Measurements from ENCODE around the gene TXLNG. TPM values are rescaled to one million over a fixed set of nuclear protein-coding genes. Genes with fewer than 3 reads are reported as not detected.

TXLNG gene
- total and polyA plus RNA-seq, 2 of the 13 experiments (the other 11 are each of a cell fraction or from before 2014, with no cell fraction given), result 13.1 to 15.5 TPM

DNA sequence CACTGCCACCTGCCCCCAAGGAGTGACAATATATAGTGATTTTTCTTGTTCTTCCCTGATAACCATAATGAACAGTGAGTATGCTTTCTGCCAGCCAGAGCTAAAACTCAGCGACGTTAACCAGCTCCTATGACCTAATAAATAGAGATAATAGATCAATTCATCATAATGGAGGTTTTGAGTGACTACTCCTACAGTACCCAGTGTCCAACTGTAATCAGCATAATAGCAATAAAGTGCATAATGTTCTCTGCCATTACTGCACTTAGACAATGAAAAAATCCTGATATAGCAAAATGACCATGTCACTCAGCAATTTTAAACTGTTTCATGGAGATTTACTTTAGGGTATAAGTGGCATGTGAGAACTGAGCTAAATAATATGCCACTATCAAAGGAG lies 20.7 kb upstream of the TXLNG start:
- WGBS (ENCODE audit: low lambda C conversion rate), result 86% methylated on average over 2 of the region's 2 CpGs
- no peak for TF ChIP-seq ZFP36L2 (CRISPR knock-in tag; IDR thresholded peaks at IDR 0.05)
- no peak for TF ChIP-seq FIP1L1 (IDR thresholded peaks at IDR 0.05; ENCODE audit: borderline replicate concordance, insufficient read depth, low read depth, low read length)
- TF ChIP-seq RAD51 (IDR thresholded peaks at IDR 0.05; ENCODE audit: borderline replicate concordance), result no peak
- TF ChIP-seq ZNF382 (CRISPR knock-in tag; IDR thresholded peaks at IDR 0.05; ENCODE audit: borderline replicate concordance), result no peak
- TF ChIP-seq MAFK (conservative IDR thresholded peaks at IDR 0.05 in 1 of 2, IDR thresholded peaks at IDR 0.05 in 1 of 2; ENCODE audit: low read length in 2 of 2), result 0 out of 4 replicates have a peak, but pooled peaks of 1 of the 2 experiments have one; percentile 19
- no peak for TF ChIP-seq ZNF331 (CRISPR knock-in tag; IDR thresholded peaks at IDR 0.05)
- FAIRE-seq (no peak), ATAC-seq (no peak), DNase-seq (ENCODE audit: low spot score) (no peak)
- Histone ChIP-seq H3K36me3 (replicated peaks in 1 of 2; ENCODE audit: control insufficient read depth in 1 of 2, insufficient read depth in 2 of 2, low read length in 2 of 2) (no peaks in the 10 kb centered on the region), H3K9ac (ENCODE audit: insufficient read depth, low read depth, low read length) (no peak overlapping the region), H3K4me3 (replicated peaks in 1 of 3; ENCODE audit: insufficient read depth in 1 of 3, low read depth in 2 of 3, low read length in 3 of 3) (no peak overlapping the region), H3K27ac (ENCODE audit: extremely low read length, insufficient read depth, low read length) (no peak overlapping the region), H3K4me2 (ENCODE audit: low read depth, low read length) (no peak overlapping the region), H3K79me2 (ENCODE audit: insufficient read depth, low read length) (no peaks in the 10 kb centered on the region), H3K9me3 (ENCODE audit: low read length) (no peaks in the 10 kb centered on the region), H2AFZ (ENCODE audit: low read length) (no peak overlapping the region), H3K27me3 (ENCODE audit: control insufficient read depth in 1 of 2, insufficient read depth in 2 of 2, low read length in 2 of 2) (no peaks in the 10 kb centered on the region), H3K4me1 (ENCODE audit: insufficient read depth, low read length) (no peaks in the 10 kb centered on the region), H4K20me1 (ENCODE audit: insufficient read depth, low read length) (no peaks in the 10 kb centered on the region)
- in situ Hi-C loops (cut with HindIII; ENCODE audit: extremely low pct_ligation_motif_present, low pct_unique_long_range_greater_than_20kb) (no loop called here), intact Hi-C loops (cut with micrococcal nuclease; ENCODE audit: unreplicated experiment) (no loop called here)
- no TSS peak for BruUV-seq (replicated peaks)
- POLR2A ChIA-PET, result no interaction called here
- CTCF ChIA-PET (ENCODE audit: low intra/inter-chr PET ratio, low total read pairs), result no interaction called here

DNA sequence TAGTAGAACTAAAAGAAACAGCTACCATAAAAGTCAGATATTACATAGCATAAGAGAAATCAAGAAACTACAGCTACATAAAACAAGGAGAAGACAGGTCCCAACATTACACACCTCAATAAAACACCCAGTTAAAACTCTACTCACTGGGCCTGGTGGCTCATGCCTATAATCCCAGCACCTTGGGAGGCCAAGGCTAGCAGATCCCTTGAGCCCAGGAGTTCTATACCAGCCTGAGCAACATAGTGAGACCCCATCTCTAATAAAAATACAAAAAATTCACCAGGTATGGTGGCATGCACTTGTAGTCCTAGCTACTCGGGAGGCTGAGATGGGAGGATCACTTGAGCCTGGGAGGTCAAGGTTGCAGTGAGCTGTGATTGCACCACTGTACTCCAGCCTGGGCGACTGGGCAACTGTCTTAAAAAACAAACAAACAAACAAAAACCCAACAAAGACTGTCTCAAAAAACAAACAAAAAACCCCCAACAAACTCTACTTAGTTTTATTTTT lies 15.2 kb upstream of the TXLNG start:
- H2AFZ ChIP-seq (ENCODE audit: low read length), result no peak overlapping the region
- H3K27me3 ChIP-seq (ENCODE audit: control insufficient read depth in 1 of 2, insufficient read depth in 2 of 2, low read length in 2 of 2), result no peaks in the 10 kb centered on the region
- DNase-seq (ENCODE audit: low spot score), result no peak
- no peaks in the 10 kb centered on the region for H3K36me3 ChIP-seq (replicated peaks in 1 of 2; ENCODE audit: control insufficient read depth in 1 of 2, insufficient read depth in 2 of 2, low read length in 2 of 2)
- peak overlapping the region; percentile 100 for H3K27ac ChIP-seq (ENCODE audit: extremely low read length, insufficient read depth, low read length)
- ChIA-PET POLR2A (interaction anchor here (0.5 to 2.9 kb wide), 25 partner anchors 8 to 979 kb away, joined by 3 to 79 read pairs (median 5); partner anchors contain the start of genes CTPS2, RBBP7, SYAP1 and TXLNG), CTCF (ENCODE audit: low intra/inter-chr PET ratio, low total read pairs) (no interaction called here)
- intact Hi-C loops (cut with micrococcal nuclease; ENCODE audit: unreplicated experiment), result loop anchor here (1.0 kb wide), 1 partner anchor 26 kb away; no protein-coding TSS in a partner anchor
- in situ Hi-C loops (cut with HindIII; ENCODE audit: extremely low pct_ligation_motif_present, low pct_unique_long_range_greater_than_20kb), result no loop called here
- 0% methylated on average over 2 of the region's 2 CpGs for WGBS (ENCODE audit: low lambda C conversion rate)
- H3K79me2 ChIP-seq (ENCODE audit: insufficient read depth, low read length), result no peaks in the 10 kb centered on the region
- H3K4me1 ChIP-seq (ENCODE audit: insufficient read depth, low read length), result 0 out of 2 replicates have a peak, but pooled peaks cover 12% of the 10 kb centered on the region
- peak overlapping the region; percentile 12; the same call in 1 of the 2 replicates for H3K4me2 ChIP-seq (ENCODE audit: low read depth, low read length)
- H3K4me3 ChIP-seq (replicated peaks in 1 of 3; ENCODE audit: insufficient read depth in 1 of 3, low read depth in 2 of 3, low read length in 3 of 3), result no peak overlapping the region
- H4K20me1 ChIP-seq (ENCODE audit: insufficient read depth, low read length), result no peaks in the 10 kb centered on the region
- BruUV-seq (replicated peaks), result no TSS peak
- peak overlapping the region; percentile 94; the same call in 1 of the 2 replicates for H3K9ac ChIP-seq (ENCODE audit: insufficient read depth, low read depth, low read length)
- no peak for FAIRE-seq
- no peaks in the 10 kb centered on the region for H3K9me3 ChIP-seq (ENCODE audit: low read length)
- peak; percentile 32 for ATAC-seq
- TF ChIP-seq, protein P1, sequence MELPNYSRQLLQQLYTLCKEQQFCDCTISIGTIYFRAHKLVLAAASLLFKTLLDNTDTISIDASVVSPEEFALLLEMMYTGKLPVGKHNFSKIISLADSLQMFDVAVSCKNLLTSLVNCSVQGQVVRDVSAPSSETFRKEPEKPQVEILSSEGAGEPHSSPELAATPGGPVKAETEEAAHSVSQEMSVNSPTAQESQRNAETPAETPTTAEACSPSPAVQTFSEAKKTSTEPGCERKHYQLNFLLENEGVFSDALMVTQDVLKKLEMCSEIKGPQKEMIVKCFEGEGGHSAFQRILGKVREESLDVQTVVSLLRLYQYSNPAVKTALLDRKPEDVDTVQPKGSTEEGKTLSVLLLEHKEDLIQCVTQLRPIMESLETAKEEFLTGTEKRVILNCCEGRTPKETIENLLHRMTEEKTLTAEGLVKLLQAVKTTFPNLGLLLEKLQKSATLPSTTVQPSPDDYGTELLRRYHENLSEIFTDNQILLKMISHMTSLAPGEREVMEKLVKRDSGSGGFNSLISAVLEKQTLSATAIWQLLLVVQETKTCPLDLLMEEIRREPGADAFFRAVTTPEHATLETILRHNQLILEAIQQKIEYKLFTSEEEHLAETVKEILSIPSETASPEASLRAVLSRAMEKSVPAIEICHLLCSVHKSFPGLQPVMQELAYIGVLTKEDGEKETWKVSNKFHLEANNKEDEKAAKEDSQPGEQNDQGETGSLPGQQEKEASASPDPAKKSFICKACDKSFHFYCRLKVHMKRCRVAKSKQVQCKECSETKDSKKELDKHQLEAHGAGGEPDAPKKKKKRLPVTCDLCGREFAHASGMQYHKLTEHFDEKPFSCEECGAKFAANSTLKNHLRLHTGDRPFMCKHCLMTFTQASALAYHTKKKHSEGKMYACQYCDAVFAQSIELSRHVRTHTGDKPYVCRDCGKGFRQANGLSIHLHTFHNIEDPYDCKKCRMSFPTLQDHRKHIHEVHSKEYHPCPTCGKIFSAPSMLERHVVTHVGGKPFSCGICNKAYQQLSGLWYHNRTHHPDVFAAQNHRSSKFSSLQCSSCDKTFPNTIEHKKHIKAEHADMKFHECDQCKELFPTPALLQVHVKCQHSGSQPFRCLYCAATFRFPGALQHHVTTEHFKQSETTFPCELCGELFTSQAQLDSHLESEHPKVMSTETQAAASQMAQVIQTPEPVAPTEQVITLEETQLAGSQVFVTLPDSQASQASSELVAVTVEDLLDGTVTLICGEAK (IDR thresholded peaks at IDR 0.05), result no peak
- TF ChIP-seq, protein P1 (CRISPR knock-in tag; IDR thresholded peaks at IDR 0.05), result no peak
- no peak for TF ChIP-seq YEATS2 (CRISPR knock-in tag; IDR thresholded peaks at IDR 0.05; ENCODE audit: borderline replicate concordance)
- 0 out of 2 replicates have a peak, but pooled peaks have one; percentile 27 for TF ChIP-seq RCOR2 (CRISPR knock-in tag; IDR thresholded peaks at IDR 0.05)
